ENCODE measurements around the gene EIPR1.

Gene EIPR1

DNA sequence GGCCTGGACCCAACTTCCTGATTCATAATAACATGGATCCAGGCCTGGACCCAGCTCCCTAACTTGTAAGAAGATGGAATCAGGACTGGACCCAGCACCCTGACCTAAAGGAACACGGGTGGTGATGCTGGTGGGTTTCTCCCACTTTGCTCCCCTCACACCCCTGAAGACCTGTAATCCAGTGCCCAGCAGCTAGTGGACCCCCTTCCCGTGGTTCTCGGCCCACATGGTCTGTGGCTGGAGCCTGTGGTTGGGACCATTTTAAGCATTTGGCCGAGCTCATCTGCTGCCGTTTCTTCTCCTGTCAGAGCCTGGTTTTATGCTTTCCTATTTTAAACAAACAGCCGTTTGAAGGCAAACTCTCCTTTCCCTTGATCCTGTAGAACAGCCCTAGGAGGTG lies 232.8 kb downstream of the EIPR1 start:
- no peak for DNase-seq (ENCODE audit: insufficient read length, low spot score)
- TF ChIP-seq, protein P1, sequence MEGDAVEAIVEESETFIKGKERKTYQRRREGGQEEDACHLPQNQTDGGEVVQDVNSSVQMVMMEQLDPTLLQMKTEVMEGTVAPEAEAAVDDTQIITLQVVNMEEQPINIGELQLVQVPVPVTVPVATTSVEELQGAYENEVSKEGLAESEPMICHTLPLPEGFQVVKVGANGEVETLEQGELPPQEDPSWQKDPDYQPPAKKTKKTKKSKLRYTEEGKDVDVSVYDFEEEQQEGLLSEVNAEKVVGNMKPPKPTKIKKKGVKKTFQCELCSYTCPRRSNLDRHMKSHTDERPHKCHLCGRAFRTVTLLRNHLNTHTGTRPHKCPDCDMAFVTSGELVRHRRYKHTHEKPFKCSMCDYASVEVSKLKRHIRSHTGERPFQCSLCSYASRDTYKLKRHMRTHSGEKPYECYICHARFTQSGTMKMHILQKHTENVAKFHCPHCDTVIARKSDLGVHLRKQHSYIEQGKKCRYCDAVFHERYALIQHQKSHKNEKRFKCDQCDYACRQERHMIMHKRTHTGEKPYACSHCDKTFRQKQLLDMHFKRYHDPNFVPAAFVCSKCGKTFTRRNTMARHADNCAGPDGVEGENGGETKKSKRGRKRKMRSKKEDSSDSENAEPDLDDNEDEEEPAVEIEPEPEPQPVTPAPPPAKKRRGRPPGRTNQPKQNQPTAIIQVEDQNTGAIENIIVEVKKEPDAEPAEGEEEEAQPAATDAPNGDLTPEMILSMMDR (IDR thresholded peaks at IDR 0.05; ENCODE audit: insufficient read depth, missing control alignments): no peak
- no peak for FAIRE-seq

DNA sequence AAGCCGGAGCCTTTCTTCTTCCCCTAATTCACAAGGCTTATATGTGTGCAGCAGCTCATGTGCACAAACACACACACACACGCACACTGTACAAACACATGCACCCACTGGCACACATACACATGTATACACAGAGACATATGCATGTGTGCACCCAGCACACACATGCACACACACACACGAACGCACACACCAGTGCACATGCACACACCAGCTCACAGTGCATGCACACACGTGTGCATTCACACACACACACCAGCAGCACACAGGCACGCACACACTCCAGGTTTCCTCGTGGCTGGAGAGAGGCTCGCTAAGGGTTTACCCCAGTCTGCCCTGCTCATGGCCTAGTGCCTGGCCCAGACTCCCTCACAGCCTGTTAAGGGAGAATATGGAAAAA lies 234.0 kb downstream of the EIPR1 start:
- FAIRE-seq (no peak), DNase-seq (ENCODE audit: insufficient read length, low spot score) (no peak)
- TF ChIP-seq, protein P1 (IDR thresholded peaks at IDR 0.05; ENCODE audit: insufficient read depth, missing control alignments): no peak

DNA sequence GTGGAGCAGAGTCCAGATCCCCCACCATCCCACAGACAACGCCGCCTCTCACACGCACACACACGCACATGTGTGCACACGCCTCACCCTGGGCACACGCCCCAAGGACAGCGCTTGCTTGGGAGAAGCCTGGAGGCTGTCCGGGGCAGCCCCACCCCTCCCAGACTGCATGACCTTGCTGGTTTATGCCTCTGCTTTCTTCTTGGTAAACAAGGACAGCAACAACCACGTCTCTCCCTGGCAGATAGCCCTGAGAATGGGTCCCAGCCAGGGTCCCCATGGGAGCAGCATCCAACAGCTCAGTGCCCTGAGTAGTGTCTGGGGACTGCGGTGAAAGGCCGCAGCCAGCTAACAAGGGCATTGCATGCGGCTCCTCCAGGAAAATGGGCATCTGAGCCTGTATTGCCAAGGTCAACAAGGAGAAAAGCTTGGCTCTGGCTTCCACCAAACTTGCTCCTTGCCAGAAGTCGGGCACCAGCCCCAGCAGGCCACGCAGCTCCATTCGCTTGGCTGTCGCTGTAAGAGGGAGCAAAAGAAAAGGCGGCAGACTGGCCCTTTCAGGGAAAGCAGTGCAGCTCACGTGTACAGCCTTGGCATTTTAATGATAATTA lies 234.6 kb downstream of the EIPR1 start:
- FAIRE-seq (no peak), DNase-seq (ENCODE audit: insufficient read length, low spot score) (no peak)
- TF ChIP-seq, protein P1 (IDR thresholded peaks at IDR 0.05; ENCODE audit: insufficient read depth, missing control alignments): no peak

DNA sequence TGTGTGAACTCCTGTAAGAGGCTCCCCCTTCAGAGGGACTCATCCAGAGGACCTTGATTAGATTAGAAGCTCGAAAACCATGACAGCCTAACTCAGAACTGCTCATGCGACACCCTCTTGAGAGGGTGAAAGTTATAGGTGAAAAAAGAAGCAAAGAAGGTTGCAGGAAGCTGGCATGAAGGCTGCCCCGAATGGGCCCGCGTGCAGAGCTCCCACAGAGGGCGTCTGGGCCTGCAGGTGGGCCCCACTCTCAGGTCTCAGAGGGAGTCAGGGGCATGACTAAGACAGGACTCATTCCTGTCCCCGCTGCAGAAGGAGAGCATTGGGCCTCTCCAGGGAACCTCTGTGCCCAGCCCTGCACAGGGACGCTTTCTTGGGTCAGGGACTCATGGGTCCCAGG lies 235.4 kb downstream of the EIPR1 start:
- TF ChIP-seq, protein P1 (IDR thresholded peaks at IDR 0.05; ENCODE audit: insufficient read depth, missing control alignments): no peak
- no peak for DNase-seq (ENCODE audit: insufficient read length, low spot score)
- FAIRE-seq: no peak

DNA sequence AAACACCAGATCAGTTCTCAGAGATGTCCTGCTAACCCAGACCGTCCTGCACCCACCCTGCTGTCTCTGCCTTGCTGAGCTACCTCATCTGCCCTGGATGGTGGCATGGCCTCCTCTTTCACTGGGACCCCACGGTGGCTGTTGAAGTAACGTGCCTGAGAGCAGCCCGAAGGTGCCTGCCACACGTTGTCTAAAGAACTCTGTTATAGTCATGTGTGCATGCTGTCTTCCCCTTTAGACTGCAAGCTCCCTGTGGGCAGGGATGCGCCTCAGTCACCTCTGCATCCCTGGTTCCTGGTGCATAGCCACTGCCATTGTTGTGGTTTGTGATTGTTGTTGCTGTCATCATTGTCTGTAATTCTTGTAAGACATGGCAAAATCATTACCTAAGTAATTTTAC lies 235.9 kb downstream of the EIPR1 start:
- TF ChIP-seq, protein P1 (IDR thresholded peaks at IDR 0.05; ENCODE audit: insufficient read depth, missing control alignments): no peak
- no peak for FAIRE-seq
- no peak for DNase-seq (ENCODE audit: insufficient read length, low spot score)

DNA sequence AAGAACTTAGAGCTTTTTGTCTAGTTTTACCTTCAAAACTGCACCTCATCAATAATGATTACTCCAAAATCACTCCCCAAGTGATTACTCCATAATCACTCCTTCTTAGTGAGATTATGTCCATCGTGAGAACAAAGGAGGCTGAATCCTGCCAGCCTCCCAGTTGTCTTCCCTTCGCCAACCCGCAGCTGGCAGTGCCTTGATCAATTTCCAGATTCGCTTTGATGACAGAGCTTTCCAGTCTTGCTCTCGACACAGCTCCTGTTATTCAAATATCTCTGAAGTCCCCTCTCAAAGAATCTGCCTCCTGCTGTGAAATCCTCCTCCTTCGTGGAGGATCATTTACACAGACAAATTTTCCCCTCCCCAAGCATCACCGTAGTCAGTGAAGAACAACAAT lies 237.7 kb downstream of the EIPR1 start:
- TF ChIP-seq, protein P1 (IDR thresholded peaks at IDR 0.05; ENCODE audit: insufficient read depth, missing control alignments): no peak
- FAIRE-seq (no peak), DNase-seq (ENCODE audit: insufficient read length, low spot score) (no peak)

All from D721Med (cell line).